HFF-Myc (cell line): Measurements from ENCODE around the gene LGALSL.
"Not testable (repeated sequence)": the region's sequence is repeated elsewhere in the genome, so short reads cannot be mapped to it uniquely, and the experiment has no call there.

Experiments
- DNase-seq: peaks from one replicate; pipeline ENCODE4 v3.0.0-alpha.2; 2011; ENCODE audit warnings: low read depth; ENCODE audit errors: extremely low read depth
- H3K4me3 ChIP-seq: replicated peaks from 2 replicates; pipeline ENCODE4 v1.5.1; 2011; ENCODE audit warnings: low read depth, mild to moderate bottlenecking, control low read depth, low read length
- TF ChIP-seq, protein P1 (sequence below): IDR thresholded peaks from 2 replicates; pipeline ENCODE4 v1.5.1; 2012; ENCODE audit warnings: mild to moderate bottlenecking, low read depth, low read length, control low read depth; ENCODE audit errors: missing control alignments

LGALSL gene

DNA sequence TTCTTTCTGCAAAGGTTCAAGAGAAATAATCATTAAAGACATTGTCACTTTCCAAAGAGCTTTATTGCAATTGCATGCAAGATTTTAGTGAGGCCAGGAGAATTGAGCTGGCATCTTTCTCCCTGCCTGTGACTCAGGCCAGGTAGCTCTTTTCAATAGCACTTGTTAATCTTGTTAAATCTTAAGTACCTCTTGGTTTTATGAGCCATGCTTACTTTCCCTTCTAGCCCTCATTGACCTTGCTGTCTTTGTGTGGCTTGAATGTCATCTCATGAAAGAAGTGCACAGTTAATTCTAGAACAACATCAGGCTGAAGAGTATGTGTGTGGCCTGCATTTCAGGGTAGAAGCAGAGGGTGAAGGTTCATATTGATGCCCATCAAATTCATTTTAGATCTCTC is 14.8 kb upstream of the LGALSL start:
- H3K4me3 ChIP-seq: no peak overlapping the region
- no peak for DNase-seq
- TF ChIP-seq, protein P1, sequence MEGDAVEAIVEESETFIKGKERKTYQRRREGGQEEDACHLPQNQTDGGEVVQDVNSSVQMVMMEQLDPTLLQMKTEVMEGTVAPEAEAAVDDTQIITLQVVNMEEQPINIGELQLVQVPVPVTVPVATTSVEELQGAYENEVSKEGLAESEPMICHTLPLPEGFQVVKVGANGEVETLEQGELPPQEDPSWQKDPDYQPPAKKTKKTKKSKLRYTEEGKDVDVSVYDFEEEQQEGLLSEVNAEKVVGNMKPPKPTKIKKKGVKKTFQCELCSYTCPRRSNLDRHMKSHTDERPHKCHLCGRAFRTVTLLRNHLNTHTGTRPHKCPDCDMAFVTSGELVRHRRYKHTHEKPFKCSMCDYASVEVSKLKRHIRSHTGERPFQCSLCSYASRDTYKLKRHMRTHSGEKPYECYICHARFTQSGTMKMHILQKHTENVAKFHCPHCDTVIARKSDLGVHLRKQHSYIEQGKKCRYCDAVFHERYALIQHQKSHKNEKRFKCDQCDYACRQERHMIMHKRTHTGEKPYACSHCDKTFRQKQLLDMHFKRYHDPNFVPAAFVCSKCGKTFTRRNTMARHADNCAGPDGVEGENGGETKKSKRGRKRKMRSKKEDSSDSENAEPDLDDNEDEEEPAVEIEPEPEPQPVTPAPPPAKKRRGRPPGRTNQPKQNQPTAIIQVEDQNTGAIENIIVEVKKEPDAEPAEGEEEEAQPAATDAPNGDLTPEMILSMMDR: no peak

DNA sequence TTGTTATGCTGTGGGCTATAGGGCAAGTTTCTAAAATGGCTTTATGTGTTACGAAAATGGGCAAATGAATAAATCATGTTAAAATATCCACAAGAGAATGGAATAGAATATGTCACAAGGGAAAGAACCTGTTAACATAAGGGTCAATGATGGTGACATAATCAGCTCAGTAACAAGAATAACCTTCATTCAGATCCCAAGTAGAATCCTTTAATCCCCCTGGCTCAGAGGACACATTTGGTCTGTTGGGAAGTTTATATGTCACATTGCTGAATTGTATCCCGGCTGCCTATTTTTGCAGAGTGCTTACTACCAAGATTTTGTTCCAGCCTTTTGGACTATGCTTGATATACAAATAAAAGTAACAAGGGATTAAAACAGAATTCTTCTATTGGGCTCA is 13.1 kb upstream of the LGALSL start:
- DNase-seq: no peak
- TF ChIP-seq, protein P1: no peak
- H3K4me3 ChIP-seq: no peak overlapping the region

DNA sequence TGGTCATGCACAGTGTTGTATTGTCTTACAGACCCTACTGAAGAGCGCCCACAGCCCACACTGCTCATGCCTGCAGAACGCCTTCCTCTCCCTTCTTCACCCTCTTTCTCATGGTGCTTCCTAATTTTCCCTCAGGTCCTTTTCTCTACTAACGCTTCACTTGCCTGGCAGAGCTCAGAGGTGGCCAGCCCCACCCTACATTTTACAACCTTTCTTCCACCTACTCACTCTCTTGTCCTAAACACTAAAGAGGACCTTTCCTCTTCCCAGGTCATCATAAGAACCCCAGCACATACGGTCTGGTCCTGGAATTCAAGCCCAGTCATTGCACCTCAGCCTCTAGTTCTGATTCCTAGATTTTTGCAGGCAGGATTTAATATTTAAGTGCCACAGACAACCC is 11.7 kb upstream of the LGALSL start:
- no peak for DNase-seq
- TF ChIP-seq, protein P1: no peak
- no peak overlapping the region for H3K4me3 ChIP-seq

DNA sequence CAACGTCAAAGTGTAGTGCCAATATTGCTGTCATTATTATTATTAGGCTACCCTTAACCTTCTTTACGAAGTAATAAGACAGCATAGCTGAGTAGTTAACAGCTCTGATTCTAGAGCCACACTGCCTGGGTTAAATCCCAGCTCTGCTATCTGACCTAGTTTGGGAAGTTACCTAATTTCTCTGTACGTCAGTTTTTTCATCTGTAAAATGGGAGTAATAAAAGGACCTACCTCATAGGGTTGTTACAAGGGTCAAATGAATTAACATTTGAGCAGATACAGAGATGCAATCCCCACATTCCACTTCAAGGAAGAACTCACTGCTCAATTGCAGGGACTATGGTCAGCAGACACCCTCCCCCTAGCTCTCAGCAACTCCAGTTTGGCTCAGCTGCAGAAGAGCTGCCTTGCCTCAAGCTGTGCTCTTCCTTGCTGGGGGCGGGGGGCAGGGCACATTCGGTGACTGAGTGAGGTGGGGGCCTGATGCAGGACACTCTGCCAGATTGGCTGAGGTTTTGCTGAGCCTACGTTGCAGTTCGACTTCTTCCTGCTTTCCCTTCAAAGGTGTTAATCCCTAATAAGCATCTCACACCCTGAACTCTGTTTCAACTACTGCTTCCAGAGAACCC is 11.0 kb upstream of the LGALSL start:
- DNase-seq: no peak
- TF ChIP-seq, protein P1: no peak
- H3K4me3 ChIP-seq: no peak overlapping the region

DNA sequence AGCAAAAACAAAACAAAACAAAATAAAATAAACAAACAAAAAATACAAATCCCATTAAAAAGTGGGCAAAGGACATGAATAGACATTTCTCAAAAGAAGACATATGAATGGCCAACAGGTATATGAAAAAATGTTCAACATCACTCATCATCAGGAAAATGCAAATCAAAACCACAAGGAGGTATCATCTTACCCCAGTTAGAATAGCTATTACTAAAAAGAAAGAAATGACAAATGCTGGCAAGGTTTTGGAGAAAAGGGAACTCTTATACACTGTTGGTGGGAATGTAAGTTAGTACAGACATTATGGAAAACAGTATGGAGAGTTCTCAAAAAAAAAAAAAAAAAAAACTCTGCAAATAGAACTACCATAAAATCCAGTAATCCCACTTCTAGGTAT is 8.0 kb upstream of the LGALSL start:
- DNase-seq, H3K4me3 ChIP-seq: not testable (repeated sequence)

DNA sequence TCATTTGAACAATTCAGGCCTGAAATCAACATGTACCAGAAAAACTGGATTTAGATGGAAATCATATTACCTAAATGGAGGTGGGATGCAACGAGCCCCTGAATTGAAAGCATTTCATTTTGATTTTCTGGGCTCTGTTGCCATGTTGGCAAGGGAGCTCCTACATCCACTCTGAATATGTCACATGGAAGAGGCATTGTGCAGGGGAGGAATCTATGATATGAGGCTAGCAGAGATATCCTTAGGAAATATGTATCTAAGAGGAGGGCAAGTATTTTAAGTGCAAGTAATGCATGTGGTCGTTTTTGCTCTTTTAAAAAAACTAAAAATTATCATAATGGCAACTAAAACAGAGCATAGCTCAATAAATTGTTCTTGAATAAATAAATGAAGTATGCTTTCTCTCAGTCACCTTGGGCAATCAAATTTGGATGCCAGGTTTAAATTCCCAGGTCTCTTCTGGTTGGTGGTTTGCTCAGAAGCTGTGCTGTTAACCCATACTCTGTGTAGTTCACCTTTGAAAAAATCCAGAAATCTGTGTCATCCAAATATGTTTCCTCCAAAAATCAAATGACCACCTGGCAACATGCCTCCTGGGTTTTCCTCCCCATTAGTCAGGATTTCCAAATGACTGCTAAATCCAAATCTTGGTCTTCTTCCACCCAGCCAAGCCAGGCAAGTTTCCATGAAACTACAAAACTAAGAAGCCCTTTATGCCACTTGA is 6.5 kb upstream of the LGALSL start:
- TF ChIP-seq, protein P1: no peak
- no peak for DNase-seq
- no peak overlapping the region for H3K4me3 ChIP-seq

DNA sequence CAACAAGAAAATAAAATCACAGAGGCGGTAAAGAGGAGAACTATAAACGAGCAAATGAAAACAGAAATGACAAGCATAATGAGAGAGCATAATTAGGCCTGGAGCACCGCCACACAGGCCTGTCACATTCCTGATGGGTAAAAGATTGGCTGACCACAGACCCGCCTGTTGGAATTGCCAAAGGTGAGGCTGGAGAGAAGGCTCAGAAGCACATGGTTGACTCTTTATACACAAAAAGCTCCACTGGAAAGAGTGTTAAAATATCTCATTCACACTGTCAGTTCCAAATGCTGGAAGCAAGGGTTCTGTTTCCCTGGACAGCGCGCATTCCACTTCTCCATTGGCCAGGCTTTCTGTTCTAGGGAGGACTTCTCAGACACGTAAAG is 5.9 kb upstream of the LGALSL start:
- TF ChIP-seq, protein P1: no peak
- no peak for DNase-seq
- H3K4me3 ChIP-seq: no peak overlapping the region
